Activated CD8-positive, alpha-beta T cell treated with anti-CD3 and anti-CD28 coated beads for 36 hours (primary cell): Measurements from ENCODE around the gene SMIM41. TPM values are rescaled to one million over a fixed set of nuclear protein-coding genes. Genes with fewer than 3 reads are reported as not detected.

Experiments
- ATAC-seq: fragments of 200-7000 bp; cut with Tn5 transposase; one replicate; pipeline ENCODE4 v1.10.0; 2021; ENCODE audit warnings: mild to moderate bottlenecking, moderate library complexity
- CTCF ChIA-PET: fragments of 350-600 bp; sonication (Branson Sonifier 250); formaldehyde crosslinking; loops from one replicate; lab custom pipeline; 2021; ENCODE audit warnings: antibody characterized with exemption; lab: Charles Lee
- POLR2A ChIA-PET: fragments of 350-600 bp; sonication (Branson Sonifier 250); formaldehyde crosslinking; loops from one replicate; lab custom pipeline; 2021; ENCODE audit warnings: antibody characterized with exemption; lab: Charles Lee
- DNase-seq: peaks from one replicate; pipeline ENCODE4 v3.0.0-alpha.2; 2020
- H3K27ac Mint-ChIP-seq: one replicate; pipeline ENCODE4 v1.8.0; 2021; ENCODE audit warnings: mild to moderate bottlenecking, mixed read lengths
- H3K27me3 Mint-ChIP-seq: one replicate; pipeline ENCODE4 v1.8.0; 2021; ENCODE audit warnings: mixed read lengths
- H3K36me3 Mint-ChIP-seq: one replicate; pipeline ENCODE4 v1.8.0; 2021; ENCODE audit warnings: low read depth, mixed read lengths
- H3K4me1 Mint-ChIP-seq: one replicate; pipeline ENCODE4 v1.8.0; 2021; ENCODE audit warnings: low read depth, mixed read lengths
- H3K4me3 Mint-ChIP-seq: one replicate; pipeline ENCODE4 v1.8.0; 2021; ENCODE audit warnings: mild to moderate bottlenecking, moderate library complexity, mixed read lengths
- H3K9me3 Mint-ChIP-seq: one replicate; pipeline ENCODE4 v1.8.0; 2021; ENCODE audit warnings: mixed read lengths
- CTCF ChIP-seq: fragments of 200-600 bp; IDR thresholded peaks from one replicate; pipeline ENCODE4 v1.8.0; 2022; ENCODE audit warnings: antibody characterized with exemption, mild to moderate bottlenecking
- intact Hi-C: fragments of 100-400 bp; cut with micrococcal nuclease; formaldehyde crosslinking; loops from one replicate; pipeline ENCODE4 v1.10.0; 2022
- total RNA-seq, 2 experiments: library from RNA; stranded (reverse); gene quantifications; one replicate each; pipeline ENCODE4 v1.2.3, GENCODE V29; 2021

Gene SMIM41
- total RNA-seq, 2 experiments from 2014 or later, result not detected

- no peak for TF ChIP-seq CTCF
- DNase-seq (no peak), ATAC-seq (no peak)
- peaks cover 2% of the 10 kb centered on the region for H3K27me3 Mint-ChIP-seq
- no peak overlapping the region for H3K27ac Mint-ChIP-seq
- H3K9me3 Mint-ChIP-seq, result no peaks in the 10 kb centered on the region
- CTCF ChIA-PET, result interaction anchor here (1.0 to 12.8 kb wide), 12 partner anchors 9 to 89 kb away, joined by 3 to 394 read pairs (median 6); partner anchors contain the start of gene ATG101
- H3K36me3 Mint-ChIP-seq, result peaks cover 9% of the 10 kb centered on the region
- H3K4me3 Mint-ChIP-seq, result no peak overlapping the region
- H3K4me1 Mint-ChIP-seq, result peaks cover 9% of the 10 kb centered on the region
- intact Hi-C loops, result no loop called here
- POLR2A ChIA-PET, result interaction anchor here (1.7 to 2.7 kb wide), 3 partner anchors 12 to 57 kb away, joined by 4 to 11 read pairs (median 9); partner anchors contain the start of genes ATG101 and NR4A1
Observed at GRCh38 chr12:52082026-52082668, 2.6 kb downstream of the SMIM41 start.

GRCh38 chr12:52082669-52082987, 3.1 kb downstream of the SMIM41 start:
- no peaks in the 10 kb centered on the region for H3K9me3 Mint-ChIP-seq
- intact Hi-C loops, result no loop called here
- no peak overlapping the region for H3K27ac Mint-ChIP-seq
- H3K4me3 Mint-ChIP-seq, result no peak overlapping the region
- TF ChIP-seq CTCF, result no peak
- POLR2A ChIA-PET, result interaction anchor here (1.7 to 2.7 kb wide), 3 partner anchors 13 to 57 kb away, joined by 4 to 11 read pairs (median 9); partner anchors contain the start of genes ATG101 and NR4A1
- peaks cover 4% of the 10 kb centered on the region for H3K27me3 Mint-ChIP-seq
- ATAC-seq (no peak), DNase-seq (no peak)
- CTCF ChIA-PET, result interaction anchor here (0.6 to 12.8 kb wide), 18 partner anchors 9 to 89 kb away, joined by 3 to 394 read pairs (median 4); partner anchors contain the start of gene ATG101
- peaks cover 7% of the 10 kb centered on the region for H3K36me3 Mint-ChIP-seq
- H3K4me1 Mint-ChIP-seq, result peaks cover 9% of the 10 kb centered on the region

DNA sequence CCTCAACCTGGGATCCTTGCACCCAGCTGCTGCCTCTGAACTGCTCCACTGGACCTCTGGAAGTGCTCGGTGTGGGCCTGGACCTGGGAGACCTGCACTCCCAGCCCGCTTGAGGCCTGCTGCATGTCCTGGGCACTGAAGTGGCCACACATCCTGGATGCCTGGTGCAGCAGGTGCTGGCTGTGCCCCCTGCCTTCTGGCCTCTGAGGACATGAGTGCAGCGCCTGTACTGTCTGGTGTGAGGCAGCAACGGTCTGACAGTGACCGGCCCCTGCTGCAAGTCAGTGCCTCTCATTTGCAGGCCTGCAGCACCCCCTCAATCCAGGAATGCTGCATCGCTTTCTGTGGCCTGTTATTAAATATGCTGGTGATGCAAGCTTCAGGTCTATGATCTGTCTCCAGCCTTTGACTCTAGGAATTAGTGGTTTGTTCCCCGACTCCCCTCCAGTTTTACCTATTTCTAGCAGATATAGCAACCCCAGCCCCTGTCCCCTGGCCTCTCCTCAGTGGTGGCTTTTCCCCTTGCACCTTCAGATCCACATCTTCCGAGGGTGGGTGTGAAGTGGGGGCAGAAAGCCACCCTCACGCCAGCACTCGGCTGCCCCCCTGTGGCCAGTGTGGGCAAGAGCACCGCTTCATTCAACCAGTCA, 3.6 kb downstream of the SMIM41 start:
- peaks cover 8% of the 10 kb centered on the region for H3K27me3 Mint-ChIP-seq
- intact Hi-C loops, result loop anchor here (1.0 kb wide), 1 partner anchor 58 kb away; no protein-coding TSS in a partner anchor
- ATAC-seq, result peak; percentile 92
- H3K36me3 Mint-ChIP-seq, result peaks cover 2% of the 10 kb centered on the region
- H3K9me3 Mint-ChIP-seq, result no peaks in the 10 kb centered on the region
- POLR2A ChIA-PET, result interaction anchor here (2.2 to 2.7 kb wide), 2 partner anchors 13 to 58 kb away, joined by 9 to 11 read pairs; partner anchors contain the start of gene ATG101
- H3K4me3 Mint-ChIP-seq, result no peak overlapping the region
- peak; percentile 97 for TF ChIP-seq CTCF
- peak; percentile 73 for DNase-seq
- peaks cover 9% of the 10 kb centered on the region for H3K4me1 Mint-ChIP-seq
- CTCF ChIA-PET, result interaction anchor here (0.6 to 12.8 kb wide), 18 partner anchors 9 to 90 kb away, joined by 3 to 394 read pairs (median 4); partner anchors contain the start of gene ATG101
- H3K27ac Mint-ChIP-seq, result no peak overlapping the region

DNA sequence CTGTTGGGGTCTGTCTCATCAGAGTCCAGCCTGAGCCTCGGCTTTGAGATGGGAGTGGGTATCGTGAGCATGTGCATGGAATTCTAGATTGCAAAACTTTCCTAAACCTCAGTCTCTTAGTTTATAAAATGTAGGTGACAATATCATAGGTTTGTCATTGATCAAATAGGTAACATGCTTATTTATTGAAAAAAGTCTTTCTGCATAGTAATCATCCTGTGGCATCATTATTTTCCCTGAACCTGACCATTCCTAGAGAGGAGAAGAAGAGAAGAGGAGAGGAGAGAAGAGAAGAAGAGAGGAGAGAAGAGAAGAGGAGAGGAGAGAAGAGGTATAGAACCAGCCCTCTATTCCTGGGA, 4.1 kb downstream of the SMIM41 start:
- ATAC-seq, result no peak
- CTCF ChIA-PET, result interaction anchor here (0.8 to 12.8 kb wide), 12 partner anchors 10 to 90 kb away, joined by 3 to 394 read pairs (median 4); partner anchors contain the start of gene NR4A1
- POLR2A ChIA-PET, result interaction anchor here (2.7 kb wide), 1 partner anchor 58 kb away, joined by 11 read pairs; no protein-coding TSS in a partner anchor
- no peak for DNase-seq
- Mint-ChIP-seq H3K27ac (no peak overlapping the region), H3K9me3 (no peaks in the 10 kb centered on the region), H3K4me1 (peaks cover 9% of the 10 kb centered on the region), H3K36me3 (no peaks in the 10 kb centered on the region), H3K27me3 (peaks cover 12% of the 10 kb centered on the region), H3K4me3 (no peak overlapping the region)
- TF ChIP-seq CTCF, result peak; percentile 13
- intact Hi-C loops, result loop anchor here (1.0 kb wide), 1 partner anchor 58 kb away; no protein-coding TSS in a partner anchor
